ENCODE data around the gene PHAX. TPM values are rescaled to one million over a fixed set of nuclear protein-coding genes. Genes with fewer than 3 reads are reported as not detected.

Gene PHAX
- total RNA-seq, 1 experiment from 2014 or later = 24.5 TPM

DNA sequence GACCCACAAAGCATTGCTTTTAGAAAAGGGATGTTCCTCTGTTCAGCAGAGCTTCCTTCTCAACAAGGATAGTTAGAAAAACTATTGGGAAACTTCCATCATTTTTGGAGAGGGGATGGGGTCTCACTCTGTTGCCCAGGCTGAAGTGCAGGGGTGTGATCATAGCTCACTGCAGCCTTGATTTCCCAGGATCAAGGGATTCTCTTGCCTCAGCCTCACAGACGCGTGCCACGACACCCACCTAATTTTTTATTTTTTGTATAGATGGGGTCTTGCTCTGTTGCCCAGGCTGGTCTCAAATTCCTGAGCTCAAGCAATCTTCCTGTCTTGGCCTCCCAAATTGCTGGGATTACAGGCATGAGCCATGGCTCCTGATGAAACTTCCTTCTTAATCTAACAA lies 34.8 kb downstream of the PHAX start:
- Histone ChIP-seq H3K27ac (ENCODE audit: low read depth, low read length) (no peak overlapping the region), H3K36me3 (ENCODE audit: control insufficient read depth in 1 of 2, insufficient read depth in 2 of 2, low read length in 2 of 2) (no peaks in the 10 kb centered on the region), H3K9me3 (ENCODE audit: control insufficient read depth in 1 of 2, insufficient read depth in 1 of 2, low read depth in 1 of 2, low read length in 2 of 2) (no peaks in the 10 kb centered on the region), H3K79me2 (ENCODE audit: insufficient read depth, low read length) (no peaks in the 10 kb centered on the region), H3K9me2 (ENCODE audit: insufficient read depth) (no peaks in the 10 kb centered on the region), H3K9ac (ENCODE audit: low read length) (no peak overlapping the region), H3K4me1 (ENCODE audit: control insufficient read depth in 1 of 2, insufficient read depth in 2 of 2, low read length in 2 of 2) (no peaks in the 10 kb centered on the region), H3K27me3 (ENCODE audit: insufficient read depth, low read length) (no peaks in the 10 kb centered on the region), H4K20me1 (ENCODE audit: insufficient read depth) (no peaks in the 10 kb centered on the region), H3K4me3 (replicated peaks in 1 of 2; ENCODE audit: low read depth in 1 of 2, low read length in 2 of 2) (no peak overlapping the region), H2AFZ (ENCODE audit: low read depth, low read length, poor library complexity, severe bottlenecking) (no peak overlapping the region), H3K4me2 (ENCODE audit: low read length) (no peak overlapping the region)
- intact Hi-C loops (cut with micrococcal nuclease) = no loop called here
- ChIA-PET CTCF (no interaction called here), POLR2A (no interaction called here), RAD21 (ENCODE audit: low non-redundant PET in 1 of 2, low total read pairs in 2 of 2, uncharacterized antibody in 2 of 2, unreplicated experiment in 2 of 2) (no interaction called here)
- BruUV-seq (replicated peaks) = no TSS peak
- TF ChIP-seq JUND (IDR thresholded peaks at IDR 0.05) (no peak), ZFX (IDR thresholded peaks at IDR 0.05) (no peak), SRF (IDR thresholded peaks at IDR 0.05; ENCODE audit: low read depth) (no peak)
- ATAC-seq = no peak
- DNase-seq (ENCODE audit: low read depth, low spot score) = no peak

DNA sequence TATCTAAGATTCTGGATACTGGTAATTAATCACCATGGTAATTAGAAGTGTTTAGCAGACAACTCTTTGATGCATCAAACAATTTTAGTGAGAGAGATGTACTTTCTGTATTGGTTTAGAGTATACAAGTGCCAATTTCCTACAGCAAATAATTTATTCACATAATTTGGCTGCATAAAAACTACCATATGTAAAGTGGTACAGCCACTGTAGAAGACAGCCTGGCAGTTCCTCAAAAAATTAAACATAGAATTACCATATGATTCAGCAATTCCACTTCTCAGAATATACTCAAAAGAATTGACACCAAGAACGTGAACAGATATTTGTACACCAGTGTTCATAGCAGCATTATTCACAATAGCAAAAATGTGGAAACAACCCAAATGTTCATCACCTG lies 36.2 kb downstream of the PHAX start:
- Histone ChIP-seq H3K9me3 (ENCODE audit: control insufficient read depth in 1 of 2, insufficient read depth in 1 of 2, low read depth in 1 of 2, low read length in 2 of 2) (no peaks in the 10 kb centered on the region), H3K9ac (ENCODE audit: low read length) (no peak overlapping the region), H3K9me2 (ENCODE audit: insufficient read depth) (no peaks in the 10 kb centered on the region), H3K36me3 (ENCODE audit: control insufficient read depth in 1 of 2, insufficient read depth in 2 of 2, low read length in 2 of 2) (no peaks in the 10 kb centered on the region), H3K4me2 (ENCODE audit: low read length) (no peak overlapping the region), H3K79me2 (ENCODE audit: insufficient read depth, low read length) (no peaks in the 10 kb centered on the region), H4K20me1 (ENCODE audit: insufficient read depth) (no peaks in the 10 kb centered on the region), H3K4me3 (replicated peaks in 1 of 2; ENCODE audit: low read depth in 1 of 2, low read length in 2 of 2) (no peak overlapping the region), H3K27me3 (ENCODE audit: insufficient read depth, low read length) (no peaks in the 10 kb centered on the region), H3K27ac (ENCODE audit: low read depth, low read length) (no peak overlapping the region), H2AFZ (ENCODE audit: low read depth, low read length, poor library complexity, severe bottlenecking) (no peak overlapping the region), H3K4me1 (ENCODE audit: control insufficient read depth in 1 of 2, insufficient read depth in 2 of 2, low read length in 2 of 2) (no peaks in the 10 kb centered on the region)
- TF ChIP-seq POLR2AphosphoS5 (IDR thresholded peaks at IDR 0.05; ENCODE audit: low read depth, low read length) (no peak), CBX3 (IDR thresholded peaks at IDR 0.05; ENCODE audit: low read depth) (no peak), EZH2phosphoT487 (IDR thresholded peaks at IDR 0.05; ENCODE audit: borderline replicate concordance) (no peak)
- no peak for ATAC-seq
- no peak for DNase-seq (ENCODE audit: low read depth, low spot score)
- intact Hi-C loops (cut with micrococcal nuclease) = no loop called here
- ChIA-PET RAD21 (ENCODE audit: low non-redundant PET in 1 of 2, low total read pairs in 2 of 2, uncharacterized antibody in 2 of 2, unreplicated experiment in 2 of 2) (no interaction called here), CTCF (no interaction called here), POLR2A (no interaction called here)
- no TSS peak for BruUV-seq (replicated peaks)
